HepG2 (cell line): Measurements from ENCODE around the gene FAM83E. TPM values are rescaled to one million over a fixed set of nuclear protein-coding genes. Genes with fewer than 3 reads are reported as not detected.

ENCODE experiments used
- ATAC-seq: fragments of 200-7000 bp; cut with Tn5 transposase; 3 replicates; pipeline ENCODE4 v1.9.1; 2020; ENCODE audit warnings: mild to moderate bottlenecking, moderate library complexity
- BruUV-seq: library from RNA; stranded (reverse); fragments of 400-500 nt; replicated peaks from 2 replicates; lab custom pipeline; 2021; lab: Mats Ljungman, UMichigan
- CTCF ChIA-PET: fragments of 300-600 bp; formaldehyde crosslinking; extraction: SDS; loops from one replicate; lab custom pipeline; 2021; ENCODE audit warnings: low total read pairs, inconsistent platforms, low intra/inter-chr PET ratio; lab: Yijun Ruan, JAX
- POLR2A ChIA-PET: fragments of 350-600 bp; sonication (Branson Sonifier 250); formaldehyde crosslinking; loops from one replicate; lab custom pipeline; 2020; ENCODE audit warnings: antibody characterized with exemption, inconsistent platforms; lab: Yijun Ruan, JAX
- DNase-seq: peaks from one replicate; pipeline ENCODE4 v3.0.0-alpha.2; 2015; ENCODE audit warnings: low spot score
- FAIRE-seq: peaks from 3 replicates; lab custom pipeline; 2011; peaks lifted over from hg19 to GRCh38; lab: Jason Lieb, UNC
- H2AFZ ChIP-seq: one replicate; pipeline ENCODE4 v1.6.1; 2011; ENCODE audit warnings: low read length, inconsistent platforms
- H3K27ac ChIP-seq: fragments of 300-600 bp; 3 replicates; pipeline ENCODE4 v1.8.0; 2011; ENCODE audit warnings: mixed run types, mild to moderate bottlenecking, mixed read lengths, low read length, inconsistent platforms; ENCODE audit not compliant: insufficient read depth; ENCODE audit errors: extremely low read length
- H3K27me3 ChIP-seq, 2 experiments: fragments of 200-600 bp in 1 of 2; 2 replicates in 1 of 2; 3 replicates in 1 of 2; pipeline versions ENCODE4 v1.6.0 to v1.8.0; 2011; ENCODE audit warnings: low read length in 2 of 2, mild to moderate bottlenecking in 2 of 2, moderate library complexity in 2 of 2, inconsistent platforms in 1 of 2; ENCODE audit not compliant: insufficient read depth in 2 of 2, control insufficient read depth in 1 of 2
- H3K36me3 ChIP-seq, 2 experiments: fragments of 200-600 bp in 1 of 2; replicated peaks in 1 of 2; 2 replicates in 1 of 2; 3 replicates in 1 of 2; pipeline versions ENCODE4 v1.5.1 to v1.8.0; 2011; ENCODE audit warnings: low read length in 2 of 2, inconsistent platforms in 1 of 2; ENCODE audit not compliant: insufficient read depth in 2 of 2, control insufficient read depth in 1 of 2
- H3K4me1 ChIP-seq: 2 replicates; pipeline ENCODE4 v1.5.1; 2012; ENCODE audit warnings: low read length, inconsistent platforms; ENCODE audit not compliant: insufficient read depth
- H3K4me2 ChIP-seq: 2 replicates; pipeline ENCODE4 v1.6.0; 2011; ENCODE audit warnings: low read depth, low read length, inconsistent platforms
- H3K4me3 ChIP-seq, 3 experiments: fragments of 200-600 bp in 1 of 3; sonication (generic), shearing (Covaris generic) in 1 of 3; replicated peaks in 1 of 3; 2 replicates each; pipeline ENCODE4 v1.5.1; 2011 to 2016; ENCODE audit warnings: low read length in 3 of 3, inconsistent platforms in 2 of 3, low read depth in 2 of 3, mild to moderate bottlenecking in 2 of 3, control low read depth in 1 of 3, mixed read lengths in 1 of 3; ENCODE audit not compliant: insufficient read depth in 1 of 3
- H3K79me2 ChIP-seq: one replicate; pipeline ENCODE4 v1.6.1; 2011; ENCODE audit warnings: low read length, inconsistent platforms; ENCODE audit not compliant: insufficient read depth
- H3K9ac ChIP-seq: 2 replicates; pipeline ENCODE4 v1.6.0; 2011; ENCODE audit warnings: mild to moderate bottlenecking, low read depth, low read length, inconsistent platforms; ENCODE audit not compliant: insufficient read depth
- H3K9me3 ChIP-seq: 2 replicates; pipeline ENCODE4 v1.5.1; 2012; ENCODE audit warnings: mild to moderate bottlenecking, low read length
- H4K20me1 ChIP-seq: 2 replicates; pipeline ENCODE4 v1.6.0; 2011; ENCODE audit warnings: inconsistent platforms, mild to moderate bottlenecking, low read length, moderate library complexity; ENCODE audit not compliant: insufficient read depth
- CERS6 ChIP-seq: sonication (generic); formaldehyde crosslinking; IDR thresholded peaks from 2 replicates; pipeline ENCODE4 v1.5.0; 2020; ENCODE audit warnings: missing genetic modification reagents
- HNF1A ChIP-seq, 2 experiments: sonication (generic) in 1 of 2; formaldehyde crosslinking in 1 of 2; IDR thresholded peaks; 2 replicates each; pipeline versions ENCODE4 v1.4.0 to v1.6.1; 2016 to 2020; ENCODE audit warnings: borderline replicate concordance in 1 of 2, low read depth in 1 of 2, mild to moderate bottlenecking in 1 of 2, missing genetic modification reagents in 1 of 2
- IKZF5 ChIP-seq: IDR thresholded peaks from 2 replicates; pipeline ENCODE4 v1.6.1; 2018; ENCODE audit warnings: missing genetic modification reagents, mild to moderate bottlenecking, missing compliant biosample characterization
- MED8 ChIP-seq: sonication (generic); formaldehyde crosslinking; IDR thresholded peaks from 2 replicates; pipeline ENCODE4 v1.8.1; 2023; ENCODE audit warnings: mild to moderate bottlenecking, missing genetic modification reagents; ENCODE audit not compliant: insufficient replicate concordance
- MZF1 ChIP-seq: sonication (generic); formaldehyde crosslinking; IDR thresholded peaks from 2 replicates; pipeline ENCODE4 v1.8.1; 2023; ENCODE audit warnings: mild to moderate bottlenecking, missing genetic modification reagents, borderline replicate concordance
- SIX4 ChIP-seq: sonication (generic); formaldehyde crosslinking; IDR thresholded peaks from 2 replicates; pipeline ENCODE4 v1.4.0; 2020; ENCODE audit warnings: missing genetic modification reagents
- TAF1 ChIP-seq: sonication (generic); formaldehyde crosslinking; IDR thresholded peaks from 2 replicates; pipeline ENCODE4 v1.4.0; 2020; ENCODE audit warnings: missing genetic modification reagents
- THAP7 ChIP-seq: sonication (generic); formaldehyde crosslinking; IDR thresholded peaks from 2 replicates; pipeline ENCODE4 v1.8.1; 2023; ENCODE audit warnings: mild to moderate bottlenecking, missing genetic modification reagents
- TOE1 ChIP-seq: sonication (generic); formaldehyde crosslinking; IDR thresholded peaks from 2 replicates; pipeline ENCODE4 v1.4.0; 2020; ENCODE audit warnings: mild to moderate bottlenecking, missing genetic modification reagents
- WIZ ChIP-seq: sonication (generic); formaldehyde crosslinking; IDR thresholded peaks from 2 replicates; pipeline ENCODE4 v1.5.1; 2020; ENCODE audit warnings: mild to moderate bottlenecking, missing genetic modification reagents
- ZKSCAN5 ChIP-seq: sonication (generic); formaldehyde crosslinking; IDR thresholded peaks from 2 replicates; pipeline ENCODE4 v1.5.1; 2020; ENCODE audit warnings: mild to moderate bottlenecking, missing genetic modification reagents
- ZNF616 ChIP-seq: sonication (generic); formaldehyde crosslinking; IDR thresholded peaks from 2 replicates; pipeline ENCODE4 v1.5.0; 2020; ENCODE audit warnings: low read depth, mild to moderate bottlenecking, missing genetic modification reagents
- ZNF724P ChIP-seq: sonication (generic); formaldehyde crosslinking; IDR thresholded peaks from 2 replicates; pipeline ENCODE4 v1.8.0; 2022; ENCODE audit warnings: missing genetic modification reagents, borderline replicate concordance
- ZNF788 ChIP-seq: sonication (generic); formaldehyde crosslinking; IDR thresholded peaks from 2 replicates; pipeline ENCODE4 v1.5.0; 2020; ENCODE audit warnings: mild to moderate bottlenecking, missing genetic modification reagents, borderline replicate concordance
- WGBS: methylation state at CpG from one replicate; pipeline ENCODE4 v1.1.6; 2017; ENCODE audit warnings: low lambda C conversion rate; 5-methylcytosine and 5-hydroxymethylcytosine counted together
- in situ Hi-C: cut with HindIII; loops from 2 replicates; pipeline ENCODE4 v1.10.0; 2017; ENCODE audit warnings: low pct_unique_long_range_greater_than_20kb; ENCODE audit not compliant: extremely low pct_ligation_motif_present
- intact Hi-C: fragments of 100-400 bp; cut with micrococcal nuclease; formaldehyde crosslinking; loops from one replicate; pipeline ENCODE4 v1.10.0; 2022; ENCODE audit not compliant: unreplicated experiment
- polyA plus RNA-seq, 8 experiments: library from polyadenylated mRNA; depleted of rRNA in 3 of 8; stranded (reverse) in 7 of 8; unstranded in 1 of 8; fragments of >200 nt; fragmentation: Illumina TruSeq in 4 of 8; extraction: Trizol in 4 of 8; gene quantifications; 2 replicates each; pipeline versions ENCODE4 v1.2.1 to v1.2.3, GENCODE V29; 2011 to 2016; ENCODE audit warnings: low read depth in 4 of 8, missing spikeins in 1 of 8, mixed read lengths in 1 of 8; ENCODE audit not compliant: insufficient read depth in 1 of 8
- total RNA-seq, 5 experiments: library from RNA; depleted of rRNA; stranded (reverse); fragments of >200 nt; fragmentation: Illumina TruSeq; extraction: Trizol; gene quantifications; 2 replicates each; pipeline ENCODE4 v1.2.3, GENCODE V29; 2016; ENCODE audit warnings: low read depth in 1 of 5
- TF ChIP-seq, protein P1 (sequence below): sonication (generic); formaldehyde crosslinking; IDR thresholded peaks from 2 replicates; pipeline ENCODE4 v1.8.0; 2022; ENCODE audit warnings: mild to moderate bottlenecking, missing genetic modification reagents

Gene FAM83E
- total and polyA plus RNA-seq, 2 of the 13 experiments (the other 11 are each of a cell fraction or from before 2014, with no cell fraction given) = 0.18 to 0.60 TPM

- no peak for TF ChIP-seq HNF1A (IDR thresholded peaks at IDR 0.05; ENCODE audit: low read depth)
- no peak for TF ChIP-seq HNF1A (CRISPR knock-in tag; IDR thresholded peaks at IDR 0.05; ENCODE audit: borderline replicate concordance)
- no peak for TF ChIP-seq ZNF616 (CRISPR knock-in tag)
- no peak for TF ChIP-seq MZF1 (CRISPR knock-in tag)
- TF ChIP-seq IKZF5 (CRISPR knock-in tag) = no peak
Measured at GRCh38 chr19:48664476-48664875, 49.6 kb upstream of the FAM83E start (continued).

DNA sequence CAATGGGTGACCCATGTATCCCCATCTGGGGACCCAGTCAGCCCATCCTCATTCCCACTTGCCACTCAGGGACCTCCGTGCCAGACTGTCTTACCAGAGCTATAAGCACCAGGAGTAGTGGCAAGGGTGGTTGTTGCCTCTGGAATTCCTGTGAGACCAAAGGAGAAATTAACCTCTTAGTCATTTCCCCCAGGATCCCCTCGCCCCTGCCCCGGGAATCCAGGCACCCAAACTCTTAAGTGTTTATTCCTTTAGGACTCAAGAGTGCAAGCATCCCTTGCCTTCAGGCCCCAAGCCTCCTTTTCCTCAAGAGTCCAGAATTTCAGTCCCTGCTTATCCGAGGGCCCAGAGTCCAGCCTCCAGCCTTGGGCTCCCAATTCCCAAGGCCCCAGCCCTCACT is 48.8 kb upstream of the FAM83E start:
- H2AFZ ChIP-seq = no peak overlapping the region
- H4K20me1 ChIP-seq = no peaks in the 10 kb centered on the region
- H3K27ac ChIP-seq = no peak overlapping the region
- no peak overlapping the region for H3K9ac ChIP-seq
- no peaks in the 10 kb centered on the region for H3K9me3 ChIP-seq
- DNase-seq (no peak), ATAC-seq (no peak), FAIRE-seq (no peak)
- no peak overlapping the region for H3K4me3 ChIP-seq
- WGBS = 10% methylated on average over 4 of the region's 4 CpGs
- H3K4me1 ChIP-seq = no peaks in the 10 kb centered on the region
- H3K79me2 ChIP-seq = no peaks in the 10 kb centered on the region
- CTCF ChIA-PET = no interaction called here
- POLR2A ChIA-PET = interaction anchor here (1.1 kb wide), 1 partner anchor 10 kb away, joined by 6 read pairs; no protein-coding TSS in a partner anchor
- no peak overlapping the region for H3K4me2 ChIP-seq
- intact Hi-C loops = no loop called here
- no TSS peak for BruUV-seq
- in situ Hi-C loops = no loop called here
- H3K27me3 ChIP-seq = peaks cover 1 to 6% of the 10 kb centered on the region in 2 experiments; a peak in 2 of 5 replicates
- no peaks in the 10 kb centered on the region for H3K36me3 ChIP-seq
- TF ChIP-seq TAF1 (CRISPR knock-in tag) (no peak), MED8 (no peak), TOE1 (CRISPR knock-in tag) (no peak), ZNF788 (CRISPR knock-in tag) (no peak), THAP7 (CRISPR knock-in tag) (no peak), WIZ (CRISPR knock-in tag) (no peak), SIX4 (CRISPR knock-in tag) (no peak), CERS6 (no peak), ZKSCAN5 (no peak), ZNF724P (CRISPR knock-in tag) (no peak)
- TF ChIP-seq, protein P1, sequence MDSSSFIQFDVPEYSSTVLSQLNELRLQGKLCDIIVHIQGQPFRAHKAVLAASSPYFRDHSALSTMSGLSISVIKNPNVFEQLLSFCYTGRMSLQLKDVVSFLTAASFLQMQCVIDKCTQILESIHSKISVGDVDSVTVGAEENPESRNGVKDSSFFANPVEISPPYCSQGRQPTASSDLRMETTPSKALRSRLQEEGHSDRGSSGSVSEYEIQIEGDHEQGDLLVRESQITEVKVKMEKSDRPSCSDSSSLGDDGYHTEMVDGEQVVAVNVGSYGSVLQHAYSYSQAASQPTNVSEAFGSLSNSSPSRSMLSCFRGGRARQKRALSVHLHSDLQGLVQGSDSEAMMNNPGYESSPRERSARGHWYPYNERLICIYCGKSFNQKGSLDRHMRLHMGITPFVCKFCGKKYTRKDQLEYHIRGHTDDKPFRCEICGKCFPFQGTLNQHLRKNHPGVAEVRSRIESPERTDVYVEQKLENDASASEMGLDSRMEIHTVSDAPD = no peak
